ENCODE results near the gene SERPIND1.

The SERPIND1 gene, protein sequence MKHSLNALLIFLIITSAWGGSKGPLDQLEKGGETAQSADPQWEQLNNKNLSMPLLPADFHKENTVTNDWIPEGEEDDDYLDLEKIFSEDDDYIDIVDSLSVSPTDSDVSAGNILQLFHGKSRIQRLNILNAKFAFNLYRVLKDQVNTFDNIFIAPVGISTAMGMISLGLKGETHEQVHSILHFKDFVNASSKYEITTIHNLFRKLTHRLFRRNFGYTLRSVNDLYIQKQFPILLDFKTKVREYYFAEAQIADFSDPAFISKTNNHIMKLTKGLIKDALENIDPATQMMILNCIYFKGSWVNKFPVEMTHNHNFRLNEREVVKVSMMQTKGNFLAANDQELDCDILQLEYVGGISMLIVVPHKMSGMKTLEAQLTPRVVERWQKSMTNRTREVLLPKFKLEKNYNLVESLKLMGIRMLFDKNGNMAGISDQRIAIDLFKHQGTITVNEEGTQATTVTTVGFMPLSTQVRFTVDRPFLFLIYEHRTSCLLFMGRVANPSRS

DNA sequence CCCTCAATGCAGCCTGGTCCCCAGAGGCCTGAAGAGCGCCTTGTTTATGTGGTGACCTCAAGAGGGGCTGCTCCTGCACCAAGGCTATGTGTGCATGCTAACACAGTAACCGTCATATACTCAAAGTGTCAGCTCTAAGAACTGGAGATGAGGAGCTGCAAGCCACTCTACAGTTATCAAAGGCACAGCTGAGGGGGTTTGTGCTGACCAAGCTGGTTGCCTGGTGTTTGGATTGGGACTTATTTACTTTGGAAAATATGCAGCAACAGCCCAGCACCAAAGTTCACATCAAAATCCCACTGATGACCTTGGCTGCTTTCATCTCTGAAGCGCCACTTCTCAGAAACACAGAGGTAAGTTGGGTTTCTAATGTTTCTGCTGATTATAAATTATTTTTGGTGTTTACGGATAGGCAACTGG lies at the start of gene SERPIND1:
Gene SERPIND1 (plus strand): TSS at position 321 of the 420 bp plus-strand sequence. CDS start 5,200 bp downstream, outside the sequence.
- no peak for TF ChIP-seq CTCF (conservative IDR thresholded peaks at IDR 0.05; ENCODE audit: low read depth, low read length)
- Histone ChIP-seq H2AFZ (ENCODE audit: low read depth) (no peak within 1 kb of the TSS), H3K79me2 (ENCODE audit: insufficient read depth, low read depth) (no peaks in the 10 kb centered on the region), H3K4me1 (ENCODE audit: low read depth, poor library complexity, severe bottlenecking) (no peaks in the 10 kb centered on the region), H4K20me1 (ENCODE audit: insufficient read depth) (no peaks in the 10 kb centered on the region), H3K4me3 (IDR thresholded peaks at IDR 0.05; ENCODE audit: insufficient read depth, low read depth, low read length) (no peak within 1 kb of the TSS), H3K4me2 (no peak within 1 kb of the TSS), H3K36me3 (ENCODE audit: insufficient read depth) (no peaks in the 10 kb centered on the region), H3K27ac (no peak within 1 kb of the TSS), H3K27me3 (ENCODE audit: insufficient read depth, low read depth) (no peaks in the 10 kb centered on the region), H3K9ac (no peak within 1 kb of the TSS)

DNA sequence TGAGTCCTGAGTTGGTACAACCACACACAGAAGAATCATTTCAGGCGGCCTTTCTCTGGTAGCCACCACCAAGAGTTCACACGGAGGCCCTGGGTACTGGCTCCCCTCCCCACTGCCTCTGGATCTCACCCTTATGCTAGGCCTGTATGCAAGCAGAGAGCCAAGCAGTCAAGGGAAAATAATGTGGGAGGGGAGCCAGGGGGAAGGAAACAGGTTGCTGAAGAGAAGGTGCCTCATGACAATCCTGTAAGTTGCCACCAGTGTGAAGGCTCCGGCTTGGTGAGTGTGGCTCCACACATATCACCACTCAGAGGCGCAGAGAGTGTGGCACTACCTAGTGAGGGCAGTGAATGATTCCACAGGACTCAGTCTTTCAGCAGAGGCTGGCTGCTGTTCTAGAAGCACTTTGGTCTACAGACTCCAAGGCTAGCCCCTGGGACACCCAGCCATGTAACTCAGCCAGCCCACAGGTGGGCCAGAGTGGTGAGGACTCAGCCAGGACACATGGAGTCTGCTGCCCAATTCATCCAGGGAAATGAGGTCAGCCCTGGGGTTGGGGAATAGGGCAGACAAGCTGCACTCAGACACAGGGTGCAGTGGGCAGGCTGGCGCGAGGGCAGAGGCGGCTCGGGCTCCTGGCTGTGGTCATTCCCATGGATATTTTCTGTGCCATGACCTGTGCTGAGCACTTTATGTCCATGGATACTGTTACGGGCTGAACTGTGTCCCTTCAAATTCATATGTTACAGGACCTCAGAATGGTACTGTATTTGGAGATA lies 49.0 kb upstream of the SERPIND1 start:
- Histone ChIP-seq H3K4me1 (ENCODE audit: low read depth, poor library complexity, severe bottlenecking) (no peaks in the 10 kb centered on the region), H3K79me2 (ENCODE audit: insufficient read depth, low read depth) (no peaks in the 10 kb centered on the region), H3K27me3 (ENCODE audit: insufficient read depth, low read depth) (no peaks in the 10 kb centered on the region), H3K4me3 (IDR thresholded peaks at IDR 0.05; ENCODE audit: insufficient read depth, low read depth, low read length) (no peak overlapping the region), H3K4me2 (no peak overlapping the region), H2AFZ (ENCODE audit: low read depth) (no peak overlapping the region), H3K36me3 (ENCODE audit: insufficient read depth) (no peaks in the 10 kb centered on the region), H3K27ac (no peak overlapping the region), H4K20me1 (ENCODE audit: insufficient read depth) (no peaks in the 10 kb centered on the region), H3K9ac (no peak overlapping the region)
- no peak for TF ChIP-seq CTCF (conservative IDR thresholded peaks at IDR 0.05; ENCODE audit: low read depth, low read length)

- Histone ChIP-seq H3K4me2 (no peak overlapping the region), H2AFZ (ENCODE audit: low read depth) (no peak overlapping the region), H3K4me1 (ENCODE audit: low read depth, poor library complexity, severe bottlenecking) (no peaks in the 10 kb centered on the region), H4K20me1 (ENCODE audit: insufficient read depth) (no peaks in the 10 kb centered on the region), H3K27ac (no peak overlapping the region), H3K27me3 (ENCODE audit: insufficient read depth, low read depth) (no peaks in the 10 kb centered on the region), H3K79me2 (ENCODE audit: insufficient read depth, low read depth) (no peaks in the 10 kb centered on the region), H3K4me3 (IDR thresholded peaks at IDR 0.05; ENCODE audit: insufficient read depth, low read depth, low read length) (no peak overlapping the region), H3K9ac (no peak overlapping the region), H3K36me3 (ENCODE audit: insufficient read depth) (no peaks in the 10 kb centered on the region)
- TF ChIP-seq CTCF (conservative IDR thresholded peaks at IDR 0.05; ENCODE audit: low read depth, low read length), result no peak
Measured at GRCh38 chr22:20725987-20726558, 47.8 kb upstream of the SERPIND1 start.

GRCh38 chr22:20727118-20728015 lies 46.5 kb upstream of the SERPIND1 start:
- H4K20me1 ChIP-seq (ENCODE audit: insufficient read depth), result no peaks in the 10 kb centered on the region
- no peaks in the 10 kb centered on the region for H3K36me3 ChIP-seq (ENCODE audit: insufficient read depth)

More at GRCh38 chr22:20727118-20728015, 46.5 kb upstream of the SERPIND1 start:
- no peak overlapping the region for H3K9ac ChIP-seq
- TF ChIP-seq CTCF (conservative IDR thresholded peaks at IDR 0.05; ENCODE audit: low read depth, low read length), result no peak
- H3K4me3 ChIP-seq (IDR thresholded peaks at IDR 0.05; ENCODE audit: insufficient read depth, low read depth, low read length), result no peak overlapping the region
- no peaks in the 10 kb centered on the region for H3K27me3 ChIP-seq (ENCODE audit: insufficient read depth, low read depth)
- H3K4me1 ChIP-seq (ENCODE audit: low read depth, poor library complexity, severe bottlenecking), result no peaks in the 10 kb centered on the region
- H2AFZ ChIP-seq (ENCODE audit: low read depth), result no peak overlapping the region
- no peak overlapping the region for H3K27ac ChIP-seq
- H3K79me2 ChIP-seq (ENCODE audit: insufficient read depth, low read depth), result no peaks in the 10 kb centered on the region
- no peak overlapping the region for H3K4me2 ChIP-seq
